Heart left ventricle (tissue), 16 donors: Measurements from ENCODE around the gene KRTAP10-10. TPM values are rescaled to one million over a fixed set of nuclear protein-coding genes. Genes with fewer than 3 reads are reported as not detected.

Source experiments
- ATAC-seq, 4 donors: fragments of 200-7000 bp; cut with Tn5 transposase; one replicate each; pipeline ENCODE4 v1.9.1; 2020 to 2022; ENCODE audit warnings: moderate library complexity in 4 of 4, mild to moderate bottlenecking in 3 of 4, moderate number of reproducible peaks in 1 of 4
- DNase-seq, 5 donors: peaks; one replicate each; pipeline ENCODE4 v3.0.0-alpha.2; 2020
- H3K27ac ChIP-seq, 12 donors: fragments of 200-600 bp; sonication (generic) in 4 of 12; one replicate each; pipeline versions ENCODE4 v1.5.0 to v1.8.0; 2016 to 2022; ENCODE audit warnings: mild to moderate bottlenecking in 2 of 12
- H3K27me3 ChIP-seq, 9 donors: fragments of 200-600 bp; sonication (generic) in 2 of 9; one replicate each; pipeline versions ENCODE4 v1.5.1 to v1.8.0; 2016 to 2022; ENCODE audit warnings: mild to moderate bottlenecking in 3 of 9
- H3K36me3 ChIP-seq, 9 donors: fragments of 200-600 bp; sonication (generic) in 2 of 9; one replicate each; pipeline versions ENCODE4 v1.5.0 to v1.8.0; 2018 to 2022; ENCODE audit warnings: mild to moderate bottlenecking in 2 of 9
- H3K4me1 ChIP-seq, 12 donors: fragments of 200-600 bp; sonication (generic) in 4 of 12; one replicate each; pipeline versions ENCODE4 v1.5.0 to v1.8.0; 2016 to 2022; ENCODE audit warnings: mild to moderate bottlenecking in 3 of 12
- H3K4me3 ChIP-seq, 12 donors: fragments of 200-600 bp; sonication (generic) in 4 of 12; one replicate each; pipeline versions ENCODE4 v1.5.0 to v1.8.0; 2017 to 2022; ENCODE audit warnings: mild to moderate bottlenecking in 9 of 12, moderate library complexity in 4 of 12
- H3K9me3 ChIP-seq, 12 donors: fragments of 200-600 bp; sonication (generic) in 4 of 12; one replicate each; pipeline versions ENCODE4 v1.5.0 to v1.8.0; 2016 to 2022; ENCODE audit warnings: mild to moderate bottlenecking in 1 of 12
- CTCF ChIP-seq, 12 donors: fragments of 200-600 bp; sonication (generic) in 4 of 12; IDR thresholded peaks; one replicate each; pipeline versions ENCODE4 v1.5.0 to v1.8.0; 2018 to 2022; ENCODE audit warnings: antibody characterized with exemption in 12 of 12, mild to moderate bottlenecking in 5 of 12
- POLR2A ChIP-seq, 2 donors: fragments of 450-650 bp; IDR thresholded peaks; one replicate each; pipeline ENCODE4 v1.6.1; 2017; ENCODE audit warnings: antibody characterized with exemption in 2 of 2, mild to moderate bottlenecking in 2 of 2, moderate library complexity in 2 of 2
- WGBS, 4 donors: extraction: QIAGEN DNeasy Blood & Tissue Kit in 2 of 4; methylation state at CpG; one replicate each; pipeline versions ENCODE4 v1.1.5 to v1.1.7; 2013 to 2018; 5-methylcytosine and 5-hydroxymethylcytosine counted together
- intact Hi-C, 10 donors: fragments of 100-400 bp; cut with DNase I; formaldehyde crosslinking; loops; one replicate each; pipeline versions ENCODE4 v1.11.1 to v1.14.2; 2022
- polyA plus RNA-seq, 2 donors: library from polyadenylated mRNA; stranded (reverse); fragments of 200-250 nt; gene quantifications; one replicate each; pipeline ENCODE4 v1.2.3, GENCODE V29; 2013
- total RNA-seq, 9 donors: library from RNA; depleted of rRNA in 2 of 9; stranded (reverse); fragments of >200 nt in 2 of 9; fragmentation: NEBNext Ultra II Directional in 3 of 9; extraction: Animal tissue kit (Norgen Biotek cat#: 25700) in 3 of 9; gene quantifications; one replicate each; pipeline versions ENCODE4 v1.1.0 to v1.2.4, GENCODE V29; 2016 to 2023
- donor health status: ischemic (EF 13 %, LVEDD 7.1; RV severe dilation, severe dysfunction).
- donor health status: healthy with polysubstance abuse.
- donor health status: DM: no; HTN: yes; CAD: no.
- donor health status: DM: no; HTN: no; CAD: no.
- donor health status: ischemic (EF 25% LVEDD 6.9; RV normal size, moderate dysfunction).
- donor health status: ischemic (EF 25% LVEDD 5.7; RV mildly dilated, moderate dysfunction).
- donor health status: healthy.
- donor health status: DM: yes; HTN: yes; CAD: no.
- donor health status: ischemic (EF 35%, LVEDD 5.7; RV mildly dilated, moderate dysfunction).
- donor health status: nonischemic (EF 11% LVEDD 7.7; RV severe dilation, severe dysfunction).
- donor health status: DM: yes; HTN: yes; CAD: no.
- donor health status: PGD.
- donor health status: ischemic (EF 29% LVEDD 5.4; RV normal size, mild dysfunction).
- donor health status: nonischemic (EF 23%, LVEDD 6.1; RV moderate dilation, normal function).

KRTAP10-10 gene
- total and polyA plus RNA-seq, 11 donors = not detected

- DNase-seq (peak in 4 of 5 donors; percentile 39 to 59 (median 55)), ATAC-seq (peak in 3 of 4 donors; percentile 67 to 89 (median 69))
- 10 to 29% (median 21%) methylated on average over 4 of the region's 4 CpGs for WGBS, 4 donors
- intact Hi-C loops = loop anchor here in 2 of 10 donors (2.0 to 5.0 kb wide), 2 partner anchors 174 kb away; no protein-coding TSS in a partner anchor
- Histone ChIP-seq H3K27me3 (peaks cover 0 to 5% (median 0%) of the 10 kb centered on the region in 9 donors), H3K4me3 (no peak overlapping the region), H3K9me3 (peaks cover 0 to 29% (median 6%) of the 10 kb centered on the region in 12 donors), H3K27ac (peak overlapping the region in 1 of 12 donors; percentile 73), H3K4me1 (peaks cover 0 to 8% (median 0%) of the 10 kb centered on the region in 12 donors), H3K36me3 (no peaks in the 10 kb centered on the region)
- TF ChIP-seq CTCF (IDR thresholded peaks at IDR 0.05) (peak in 9 of 12 donors; percentile 12 to 52 (median 29)), POLR2A (IDR thresholded peaks at IDR 0.05) (no peak)
These were observed 18.7 kb upstream of the KRTAP10-10 start for GRCh38 chr21:44618504-44618903.

- peaks cover 0 to 8% (median 0%) of the 10 kb centered on the region in 12 donors for H3K4me1 ChIP-seq
- WGBS, 4 donors = 50 to 66% (median 61%) methylated on average over 3 of the region's 3 CpGs
- TF ChIP-seq POLR2A (IDR thresholded peaks at IDR 0.05) = no peak
- no peak for TF ChIP-seq CTCF (IDR thresholded peaks at IDR 0.05)
These were observed 18.2 kb upstream of the KRTAP10-10 start for GRCh38 chr21:44618909-44619308.

GRCh38 chr21:44619886-44620285 is 17.3 kb upstream of the KRTAP10-10 start:
- Histone ChIP-seq H3K4me1 (peaks cover 0 to 8% (median 0%) of the 10 kb centered on the region in 12 donors), H3K27me3 (peaks cover 0 to 3% (median 0%) of the 10 kb centered on the region in 9 donors), H3K36me3 (no peaks in the 10 kb centered on the region), H3K27ac (peak overlapping the region in 1 of 12 donors; percentile 73), H3K4me3 (no peak overlapping the region), H3K9me3 (peaks cover 0 to 42% (median 13%) of the 10 kb centered on the region in 12 donors)
- DNase-seq = no peak
- intact Hi-C loops = loop anchor here in 2 of 10 donors (2.0 to 10.0 kb wide), 4 partner anchors 95 to 173 kb away; partner anchors contain the start of gene TSPEAR (in 1 of the 2)
- 83 to 90% (median 86%) methylated on average over 6 of the region's 6 CpGs for WGBS, 4 donors
- ATAC-seq = no peak
- TF ChIP-seq CTCF (IDR thresholded peaks at IDR 0.05) (no peak), POLR2A (IDR thresholded peaks at IDR 0.05) (no peak)

More at GRCh38 chr21:44618909-44619308, 18.2 kb upstream of the KRTAP10-10 start:
- no peaks in the 10 kb centered on the region for H3K36me3 ChIP-seq
- intact Hi-C loops = loop anchor here in 2 of 10 donors (2.0 to 5.0 kb wide), 2 partner anchors 173 to 174 kb away; no protein-coding TSS in a partner anchor
- DNase-seq (no peak), ATAC-seq (peak in 1 of 4 donors; percentile 34)
- peaks cover 0 to 5% (median 0%) of the 10 kb centered on the region in 9 donors for H3K27me3 ChIP-seq
- H3K27ac ChIP-seq = peak overlapping the region in 1 of 12 donors; percentile 73
- no peak overlapping the region for H3K4me3 ChIP-seq
- peaks cover 0 to 33% (median 10%) of the 10 kb centered on the region in 12 donors for H3K9me3 ChIP-seq

- H3K27me3 ChIP-seq = peaks cover 0 to 19% (median 0%) of the 10 kb centered on the region in 9 donors
- no peak for TF ChIP-seq CTCF (IDR thresholded peaks at IDR 0.05)
- TF ChIP-seq POLR2A (IDR thresholded peaks at IDR 0.05) = no peak
- intact Hi-C loops = loop anchor here in 1 of 10 donors (5.0 to 10.0 kb wide), 2 partner anchors 91 to 119 kb away; partner anchors contain the start of gene TSPEAR
- H3K4me3 ChIP-seq = no peak overlapping the region
- H3K36me3 ChIP-seq = no peaks in the 10 kb centered on the region
- peaks cover 0 to 24% (median 0%) of the 10 kb centered on the region in 12 donors for H3K4me1 ChIP-seq
- no peak overlapping the region for H3K27ac ChIP-seq
- DNase-seq = no peak
- ATAC-seq = no peak
- peaks cover 0 to 42% (median 13%) of the 10 kb centered on the region in 12 donors for H3K9me3 ChIP-seq
These were observed 13.6 kb upstream of the KRTAP10-10 start for GRCh38 chr21:44623575-44623974.
